GM12878 (cell line): ENCODE measurements around the gene EHD1. TPM values are rescaled to one million over a fixed set of nuclear protein-coding genes. Genes with fewer than 3 reads are reported as not detected.

Source experiments
- ASH2L ChIP-seq: fragments of 300-600, 200-600 bp; sonication (generic); IDR thresholded peaks from 2 replicates; pipeline ENCODE4 v1.6.1; 2017; ENCODE audit warnings: low read depth, mild to moderate bottlenecking, borderline replicate concordance
- ATF2 ChIP-seq: IDR thresholded peaks from 2 replicates; pipeline ENCODE4 v1.6.1; 2012; ENCODE audit warnings: low read length, inconsistent platforms
- BMI1 ChIP-seq: fragments of 450-650 bp; IDR thresholded peaks from 2 replicates; pipeline ENCODE4 v1.6.1; 2016; ENCODE audit warnings: mild to moderate bottlenecking, moderate library complexity, borderline replicate concordance
- CEBPB ChIP-seq, 2 experiments: fragments of 150-350 bp in 1 of 2; IDR thresholded peaks; 2 replicates each; pipeline ENCODE4 v1.6.1; 2012 to 2014; ENCODE audit warnings: low read depth in 2 of 2, low read length in 2 of 2, borderline replicate concordance in 1 of 2, inconsistent platforms in 1 of 2
- CHD2 ChIP-seq: IDR thresholded peaks from 2 replicates; pipeline ENCODE4 v1.6.1; 2011; ENCODE audit warnings: low read depth, low read length, improper control_type of control experiment, borderline replicate concordance
- CREM ChIP-seq: IDR thresholded peaks from 2 replicates; pipeline ENCODE4 v1.6.1; 2014; ENCODE audit warnings: antibody characterized with exemption, low read depth
- ETV6 ChIP-seq, 2 experiments: fragments of 450-650 bp in 1 of 2; IDR thresholded peaks in 1 of 2; conservative IDR thresholded peaks in 1 of 2; 2 replicates each; pipeline ENCODE4 v1.6.1; 2014; ENCODE audit warnings: antibody characterized with exemption in 1 of 2, borderline replicate concordance in 1 of 2, low read depth in 1 of 2, mild to moderate bottlenecking in 1 of 2, moderate library complexity in 1 of 2
- GATAD2B ChIP-seq: fragments of 450-650 bp; conservative IDR thresholded peaks from 2 replicates; pipeline ENCODE4 v1.6.1; 2017; ENCODE audit warnings: low read depth, mild to moderate bottlenecking, moderate library complexity
- IKZF2 ChIP-seq, 2 experiments: fragments of 450-650 bp; IDR thresholded peaks; 2 replicates each; pipeline ENCODE4 v1.6.1; 2017; ENCODE audit warnings: mild to moderate bottlenecking in 2 of 2, moderate library complexity in 2 of 2
- IRF3 ChIP-seq: fragments of 450-650 bp; IDR thresholded peaks from 2 replicates; pipeline ENCODE4 v1.6.1; 2014; ENCODE audit warnings: mild to moderate bottlenecking
- IRF4 ChIP-seq: IDR thresholded peaks from 2 replicates; pipeline ENCODE4 v1.6.1; 2011; ENCODE audit warnings: low read depth, low read length
- KLF5 ChIP-seq: fragments of 450-650 bp; IDR thresholded peaks from 2 replicates; pipeline ENCODE4 v1.6.1; 2014; ENCODE audit warnings: mild to moderate bottlenecking; ENCODE audit not compliant: partially characterized antibody
- MAX ChIP-seq: IDR thresholded peaks from 2 replicates; pipeline ENCODE4 v1.6.1; 2012; ENCODE audit warnings: low read depth, low read length, improper control_type of control experiment
- MTA2 ChIP-seq: fragments of 450-650 bp; IDR thresholded peaks from 2 replicates; pipeline ENCODE4 v1.6.1; 2016; ENCODE audit warnings: low read depth, mild to moderate bottlenecking, moderate library complexity
- NRF1 ChIP-seq: conservative IDR thresholded peaks from 2 replicates; pipeline ENCODE4 v1.6.1; 2011; ENCODE audit warnings: mild to moderate bottlenecking, low read depth, low read length, improper control_type of control experiment
- RAD51 ChIP-seq: fragments of 450-650 bp; IDR thresholded peaks from 2 replicates; pipeline ENCODE4 v1.6.1; 2016; ENCODE audit warnings: moderate library complexity, mild to moderate bottlenecking, inconsistent platforms
- RELA ChIP-seq: fragments of 450-650 bp; IDR thresholded peaks from 2 replicates; pipeline ENCODE4 v1.8.0; 2014; ENCODE audit warnings: borderline replicate concordance; ENCODE audit not compliant: partially characterized antibody
- SPI1 ChIP-seq: IDR thresholded peaks from 2 replicates; pipeline ENCODE4 v1.6.1; 2011; ENCODE audit warnings: low read depth, mild to moderate bottlenecking, low read length, moderate library complexity, borderline replicate concordance; ENCODE audit not compliant: insufficient read depth
- SREBF1 ChIP-seq: IDR thresholded peaks from 2 replicates; pipeline ENCODE4 v1.6.1; 2012; ENCODE audit warnings: mild to moderate bottlenecking, low read length
- STAT3 ChIP-seq: IDR thresholded peaks from 2 replicates; pipeline ENCODE4 v1.6.1; 2011; ENCODE audit warnings: low read depth, low read length, improper control_type of control experiment
- WRNIP1 ChIP-seq: IDR thresholded peaks from 2 replicates; pipeline ENCODE4 v1.6.1; 2011; ENCODE audit warnings: low read depth, low read length, improper control_type of control experiment, borderline replicate concordance
- YY1 ChIP-seq: IDR thresholded peaks from 2 replicates; pipeline ENCODE4 v1.6.1; 2011; ENCODE audit warnings: low read depth, mild to moderate bottlenecking, low read length
- ZNF592 ChIP-seq: fragments of 450-650 bp; IDR thresholded peaks from 2 replicates; pipeline ENCODE4 v1.6.1; 2017; ENCODE audit warnings: mild to moderate bottlenecking, moderate library complexity
- ZNF622 ChIP-seq: fragments of 450-650 bp; IDR thresholded peaks from 2 replicates; pipeline ENCODE4 v1.6.1; 2017; ENCODE audit warnings: mild to moderate bottlenecking, inconsistent platforms
- polyA plus RNA-seq, 11 experiments: library from polyadenylated mRNA; depleted of rRNA in 4 of 11; unstranded in 6 of 11; stranded (reverse) in 5 of 11; fragments of >200 nt; fragmentation: Nextera tagmentation in 4 of 11; fragmentation: Illumina TruSeq in 1 of 11; extraction: Ambion mirVana in 4 of 11; extraction: Trizol in 1 of 11; gene quantifications; 1 replicate in 1 of 11; 2 replicates in 10 of 11; pipeline versions ENCODE4 v1.2.1 to v1.2.3, GENCODE V29; 2011 to 2016; ENCODE audit warnings: inconsistent platforms in 2 of 11, missing spikeins in 2 of 11, low read depth in 1 of 11
- total RNA-seq, 4 experiments: library from RNA; depleted of rRNA in 3 of 4; stranded (reverse); fragments of >200 nt in 3 of 4; fragmentation: Illumina TruSeq in 1 of 4; extraction: Trizol in 1 of 4; gene quantifications; 2 replicates each; pipeline versions ENCODE4 v1.2.1 to v1.2.3, GENCODE V29; 2013 to 2021

EHD1 gene
- total and polyA plus RNA-seq, 10 of the 15 experiments (the other 5 are each of a cell fraction or from before 2014, with no cell fraction given), result 1.0 to 165 (median 66.5) TPM

GRCh38 chr11:64865286-64866172, 12.9 kb downstream of the EHD1 start (continued):
- TF ChIP-seq ATF2 (no peak), WRNIP1 (no peak), MAX (no peak), IRF3 (no peak), ETV6 (conservative IDR thresholded peaks at IDR 0.05 in 1 of 2, IDR thresholded peaks at IDR 0.05 in 1 of 2; ENCODE audit: borderline replicate concordance in 1 of 2, low read depth in 1 of 2) (peak in 1 of 2 experiments; percentile 28; a peak in 2 of 4 replicates), IKZF2 (IDR thresholded peaks at IDR 0.05) (peak; percentile 90), CHD2 (no peak), RAD51 (peak; percentile 54; the same call in 1 of the 2 replicates), CEBPB (IDR thresholded peaks at IDR 0.05; ENCODE audit: borderline replicate concordance in 1 of 2, low read depth in 2 of 2, low read length in 2 of 2) (no peak), ASH2L (no peak), RELA (no peak), SREBF1 (no peak), YY1 (no peak), GATAD2B (no peak; the same call in 1 of the 2 replicates), KLF5 (peak; percentile 74), IRF4 (0 out of 2 replicates have a peak, but pooled peaks have one; percentile 25), MTA2 (peak; percentile 77), NRF1 (no peak), ZNF622 (no peak), STAT3 (no peak), SPI1 (no peak), ZNF592 (peak; percentile 62; the same call in 1 of the 2 replicates), BMI1 (no peak), CREM (peak; percentile 80)
